ENCODE data around the gene DHRS1. TPM values are rescaled to one million over a fixed set of nuclear protein-coding genes. Genes with fewer than 3 reads are reported as not detected.
A peak's percentile ranks its signal among the peaks of the same experiment; 100 is the strongest.

The DHRS1 gene
- polyA plus RNA-seq, 1 donor = 81.3 TPM

GRCh38 chr14:24262821-24263733 is 36.5 kb downstream of the DHRS1 start, which contains the start of gene TGM1:
TGM1 (minus strand) TSS chr14:24263177; CDS start chr14:24262352, 825 bp downstream.
- Histone ChIP-seq H3K4me3 (ENCODE audit: low read length) (no peak within 1 kb of the TSS), H3K27ac (ENCODE audit: low read length) (no peak within 1 kb of the TSS), H3K4me1 (ENCODE audit: control insufficient read depth, insufficient read depth, low read length) (no peaks in the 10 kb centered on the region), H3K9me3 (ENCODE audit: control insufficient read depth, low read depth, low read length) (no peaks in the 10 kb centered on the region), H3K27me3 (ENCODE audit: control insufficient read depth, insufficient read depth, low read length) (no peaks in the 10 kb centered on the region), H3K36me3 (ENCODE audit: control insufficient read depth, insufficient read depth, low read length) (peaks cover 22% of the 10 kb centered on the region)
- DNase-seq = no peak
- WGBS (ENCODE audit: insufficient coverage, low lambda C conversion rate) = no CpG with 5 or more reads among the region's 14 CpGs

DNA sequence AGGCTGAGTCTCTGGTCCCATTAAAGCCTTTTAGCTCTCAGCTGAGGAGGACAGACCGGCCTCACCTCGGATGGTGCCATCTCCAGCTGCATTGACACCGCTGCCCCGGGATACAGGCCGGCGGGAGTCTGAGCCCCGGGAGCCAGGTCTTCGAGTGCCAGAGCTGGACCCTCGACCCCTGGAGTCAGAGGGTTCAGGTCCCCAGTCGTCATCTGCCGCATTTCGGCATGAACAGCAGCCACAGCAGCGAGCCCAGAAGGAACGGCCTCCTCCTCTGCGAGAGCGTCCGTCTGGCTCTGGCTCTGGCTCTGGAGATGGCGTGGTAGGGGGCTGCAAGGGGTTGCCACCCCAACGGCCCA is 37.6 kb downstream of the DHRS1 start:
- DNase-seq = no peak
- no peaks in the 10 kb centered on the region for H3K4me1 ChIP-seq (ENCODE audit: control insufficient read depth, insufficient read depth, low read length)
- H3K27ac ChIP-seq (ENCODE audit: low read length) = no peak overlapping the region
- no peak overlapping the region for H3K4me3 ChIP-seq (ENCODE audit: low read length)
- no CpG with 5 or more reads among the region's 19 CpGs for WGBS (ENCODE audit: insufficient coverage, low lambda C conversion rate)
- H3K9me3 ChIP-seq (ENCODE audit: control insufficient read depth, low read depth, low read length) = no peaks in the 10 kb centered on the region
- peaks cover 13% of the 10 kb centered on the region for H3K36me3 ChIP-seq (ENCODE audit: control insufficient read depth, insufficient read depth, low read length)
- H3K27me3 ChIP-seq (ENCODE audit: control insufficient read depth, insufficient read depth, low read length) = no peaks in the 10 kb centered on the region

- Histone ChIP-seq H3K9me3 (ENCODE audit: control insufficient read depth, low read depth, low read length) (no peaks in the 10 kb centered on the region), H3K4me1 (ENCODE audit: control insufficient read depth, insufficient read depth, low read length) (no peaks in the 10 kb centered on the region), H3K36me3 (ENCODE audit: control insufficient read depth, insufficient read depth, low read length) (peaks cover 7% of the 10 kb centered on the region), H3K4me3 (ENCODE audit: low read length) (no peak overlapping the region), H3K27me3 (ENCODE audit: control insufficient read depth, insufficient read depth, low read length) (no peaks in the 10 kb centered on the region), H3K27ac (ENCODE audit: low read length) (no peak overlapping the region)
- DNase-seq = no peak
- WGBS (ENCODE audit: insufficient coverage, low lambda C conversion rate) = no CpG with 5 or more reads among the region's 20 CpGs
Observed at GRCh38 chr14:24261256-24261968, 38.2 kb downstream of the DHRS1 start.

DNA sequence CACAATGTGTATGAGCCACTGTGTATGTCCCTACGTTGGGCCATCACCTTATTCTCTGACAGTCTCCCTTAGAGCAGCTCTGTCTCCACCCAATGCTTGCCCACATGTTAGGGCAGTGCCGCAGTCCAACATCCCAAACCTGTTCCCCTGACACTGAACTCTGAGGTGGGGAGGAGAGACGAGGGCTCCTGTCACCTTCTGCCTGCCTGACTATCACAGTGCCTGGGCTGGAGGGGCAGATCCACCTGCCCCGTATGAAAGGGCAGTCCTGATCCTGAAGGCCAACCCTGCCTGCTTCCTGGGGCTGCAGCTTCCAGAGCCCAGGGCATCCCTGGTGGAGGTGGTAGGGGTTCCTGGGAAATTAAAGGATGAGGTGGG is 38.8 kb downstream of the DHRS1 start:
- DNase-seq = no peak
- Histone ChIP-seq H3K27me3 (ENCODE audit: control insufficient read depth, insufficient read depth, low read length) (no peaks in the 10 kb centered on the region), H3K9me3 (ENCODE audit: control insufficient read depth, low read depth, low read length) (no peaks in the 10 kb centered on the region), H3K27ac (ENCODE audit: low read length) (no peak overlapping the region), H3K36me3 (ENCODE audit: control insufficient read depth, insufficient read depth, low read length) (peaks cover 3% of the 10 kb centered on the region), H3K4me1 (ENCODE audit: control insufficient read depth, insufficient read depth, low read length) (no peaks in the 10 kb centered on the region), H3K4me3 (ENCODE audit: low read length) (no peak overlapping the region)
- no CpG with 5 or more reads among the region's 4 CpGs for WGBS (ENCODE audit: insufficient coverage, low lambda C conversion rate)

DNA sequence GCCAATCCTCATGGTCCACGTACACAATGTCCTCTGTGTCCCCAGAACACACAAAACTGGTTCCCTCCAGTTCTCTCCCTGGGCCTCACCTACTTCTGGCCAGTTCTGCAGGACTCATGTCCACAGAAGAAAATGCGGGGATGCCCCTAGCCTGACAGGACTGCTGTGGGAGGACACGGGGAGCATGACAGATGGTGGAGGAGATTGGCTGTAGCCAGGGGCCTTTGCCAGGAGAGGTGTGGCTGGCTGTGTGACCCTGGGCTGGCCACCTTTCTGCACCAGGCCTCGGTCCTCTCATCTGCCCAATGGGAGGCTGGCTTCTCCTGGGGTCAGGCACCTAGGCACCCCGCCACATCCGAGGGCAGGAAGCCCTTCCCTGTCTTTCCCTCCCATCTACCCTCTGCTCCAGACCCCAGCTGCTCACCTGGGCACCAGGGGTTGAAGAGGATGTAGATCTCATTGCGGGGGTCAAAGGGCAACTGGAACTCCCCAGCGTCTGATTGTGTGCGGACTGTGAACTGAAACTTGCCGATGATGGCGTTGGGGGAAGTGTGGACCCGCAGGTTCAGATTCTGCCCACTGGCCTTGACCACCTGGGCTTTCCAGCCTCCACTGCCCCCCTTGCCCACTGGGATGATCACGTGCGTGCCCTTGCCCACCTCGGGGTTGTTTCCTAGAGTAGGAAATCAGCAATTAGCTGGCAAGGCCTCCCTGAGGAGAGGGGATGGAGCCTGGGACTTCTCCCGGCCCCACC is 39.4 kb downstream of the DHRS1 start:
- peaks cover 2% of the 10 kb centered on the region for H3K36me3 ChIP-seq (ENCODE audit: control insufficient read depth, insufficient read depth, low read length)
- no CpG with 5 or more reads among the region's 16 CpGs for WGBS (ENCODE audit: insufficient coverage, low lambda C conversion rate)
- no peak for DNase-seq
- H3K4me1 ChIP-seq (ENCODE audit: control insufficient read depth, insufficient read depth, low read length) = no peaks in the 10 kb centered on the region
- no peaks in the 10 kb centered on the region for H3K9me3 ChIP-seq (ENCODE audit: control insufficient read depth, low read depth, low read length)
- no peak overlapping the region for H3K4me3 ChIP-seq (ENCODE audit: low read length)
- no peaks in the 10 kb centered on the region for H3K27me3 ChIP-seq (ENCODE audit: control insufficient read depth, insufficient read depth, low read length)
- H3K27ac ChIP-seq (ENCODE audit: low read length) = no peak overlapping the region

DNA sequence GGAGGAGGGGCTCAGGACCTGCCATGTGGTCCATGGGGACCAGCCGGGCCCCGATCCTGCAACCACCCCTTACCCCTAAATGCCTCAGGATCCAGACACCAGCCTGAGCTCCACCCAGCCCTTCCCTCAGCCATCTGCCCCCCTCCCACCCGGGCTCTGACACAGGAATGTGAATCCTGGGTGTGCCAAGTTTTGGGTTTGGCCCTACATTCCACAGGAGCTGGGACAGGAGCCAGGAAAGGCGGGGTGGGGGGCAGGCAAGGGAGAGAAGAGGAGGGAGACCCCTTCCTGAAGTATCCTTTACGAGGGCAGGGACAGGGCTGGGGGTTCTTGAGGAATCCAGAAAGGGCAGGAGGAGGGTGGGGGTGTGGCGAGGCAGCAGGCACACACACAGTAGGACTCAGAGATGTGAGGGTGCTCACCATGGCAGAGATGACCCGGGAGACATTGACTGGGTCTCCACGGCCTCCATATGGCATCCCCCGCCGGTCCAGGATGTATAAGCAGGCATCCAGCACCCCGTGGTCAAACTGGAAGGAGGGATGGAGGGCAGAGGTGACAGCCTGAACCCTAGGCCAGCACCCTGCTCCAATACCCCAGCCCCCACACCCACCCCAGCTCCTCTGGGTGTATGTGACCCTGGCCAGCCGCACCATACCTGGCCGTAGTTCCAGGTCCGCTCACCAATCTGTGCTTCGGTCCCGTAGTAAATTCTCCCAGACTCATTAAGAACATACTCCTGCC is 40.1 kb downstream of the DHRS1 start:
- Histone ChIP-seq H3K27ac (ENCODE audit: low read length) (no peak overlapping the region), H3K36me3 (ENCODE audit: control insufficient read depth, insufficient read depth, low read length) (peaks cover 3% of the 10 kb centered on the region)
- WGBS (ENCODE audit: insufficient coverage, low lambda C conversion rate) = 94% methylated on average over 3 of the region's 16 CpGs

GRCh38 chr14:24258548-24259265 is 40.9 kb downstream of the DHRS1 start:
- Histone ChIP-seq H3K36me3 (ENCODE audit: control insufficient read depth, insufficient read depth, low read length) (peaks cover 5% of the 10 kb centered on the region), H3K9me3 (ENCODE audit: control insufficient read depth, low read depth, low read length) (no peaks in the 10 kb centered on the region), H3K27me3 (ENCODE audit: control insufficient read depth, insufficient read depth, low read length) (no peaks in the 10 kb centered on the region), H3K4me3 (ENCODE audit: low read length) (no peak overlapping the region), H3K4me1 (ENCODE audit: control insufficient read depth, insufficient read depth, low read length) (no peaks in the 10 kb centered on the region), H3K27ac (ENCODE audit: low read length) (no peak overlapping the region)
- WGBS (ENCODE audit: insufficient coverage, low lambda C conversion rate) = no CpG with 5 or more reads among the region's 18 CpGs
- DNase-seq = no peak

More for the DNA sequence above, 40.1 kb downstream of the DHRS1 start:
- Histone ChIP-seq H3K9me3 (ENCODE audit: control insufficient read depth, low read depth, low read length) (no peaks in the 10 kb centered on the region), H3K27me3 (ENCODE audit: control insufficient read depth, insufficient read depth, low read length) (no peaks in the 10 kb centered on the region), H3K4me1 (ENCODE audit: control insufficient read depth, insufficient read depth, low read length) (no peaks in the 10 kb centered on the region), H3K4me3 (ENCODE audit: low read length) (no peak overlapping the region)
- DNase-seq = no peak

DNA sequence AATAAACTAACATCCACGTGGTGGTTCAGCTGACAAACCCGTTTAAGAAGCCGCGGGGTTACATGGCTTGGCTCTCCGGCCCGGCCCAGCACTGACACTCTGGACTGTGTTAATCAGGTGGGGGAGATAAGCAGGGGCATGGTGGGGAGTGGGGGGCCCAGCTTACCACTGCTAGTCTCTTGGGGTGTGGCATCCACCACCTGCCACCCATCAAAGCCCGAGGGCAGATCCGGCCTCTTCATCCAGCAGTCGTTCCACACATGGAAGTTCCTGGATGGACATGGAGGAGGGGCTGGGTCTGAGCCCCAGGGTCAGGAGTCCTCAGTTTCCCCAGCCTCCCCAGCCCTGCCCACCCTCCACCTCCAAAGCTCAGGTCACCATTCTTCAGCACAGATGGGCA is 41.5 kb downstream of the DHRS1 start:
- no peaks in the 10 kb centered on the region for H3K27me3 ChIP-seq (ENCODE audit: control insufficient read depth, insufficient read depth, low read length)
- WGBS (ENCODE audit: insufficient coverage, low lambda C conversion rate) = no CpG with 5 or more reads among the region's 9 CpGs
- H3K27ac ChIP-seq (ENCODE audit: low read length) = no peak overlapping the region
- H3K36me3 ChIP-seq (ENCODE audit: control insufficient read depth, insufficient read depth, low read length) = peaks cover 5% of the 10 kb centered on the region
- no peak overlapping the region for H3K4me3 ChIP-seq (ENCODE audit: low read length)
- H3K4me1 ChIP-seq (ENCODE audit: control insufficient read depth, insufficient read depth, low read length) = no peaks in the 10 kb centered on the region
- H3K9me3 ChIP-seq (ENCODE audit: control insufficient read depth, low read depth, low read length) = no peaks in the 10 kb centered on the region
- peak in 1 of 2 donors; percentile 42 for DNase-seq

DNA sequence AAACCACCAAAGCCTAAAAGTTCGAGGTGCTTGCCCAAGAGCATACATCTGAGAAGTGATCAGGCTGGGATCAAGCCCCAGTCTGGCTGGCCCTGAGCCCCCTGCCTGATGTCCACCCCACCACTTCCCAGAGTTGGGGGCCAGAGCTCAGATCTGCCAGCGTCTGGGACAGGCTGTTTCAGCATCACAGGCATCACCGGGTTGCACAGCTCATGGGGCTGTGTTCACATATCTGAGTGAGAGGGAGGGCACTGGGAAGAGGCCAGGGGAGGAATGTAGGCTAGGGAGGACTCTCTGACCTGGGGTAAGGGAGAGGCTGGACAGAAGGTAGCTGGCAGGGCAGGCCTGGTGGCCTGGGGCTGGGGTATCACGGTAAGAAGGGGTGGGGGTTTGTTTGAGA is 42.6 kb downstream of the DHRS1 start:
- Histone ChIP-seq H3K27me3 (ENCODE audit: control insufficient read depth, insufficient read depth, low read length) (no peaks in the 10 kb centered on the region), H3K36me3 (ENCODE audit: control insufficient read depth, insufficient read depth, low read length) (peaks cover 5% of the 10 kb centered on the region), H3K27ac (ENCODE audit: low read length) (no peak overlapping the region), H3K9me3 (ENCODE audit: control insufficient read depth, low read depth, low read length) (no peaks in the 10 kb centered on the region), H3K4me3 (ENCODE audit: low read length) (no peak overlapping the region), H3K4me1 (ENCODE audit: control insufficient read depth, insufficient read depth, low read length) (peaks cover 11% of the 10 kb centered on the region)
- no peak for DNase-seq
- WGBS (ENCODE audit: insufficient coverage, low lambda C conversion rate) = no CpG with 5 or more reads among the region's 4 CpGs

Data from large intestine (tissue), 3 donors.